22Rv1 (cell line): ENCODE data around the gene PPM1F.

ENCODE experiments used
- CTCF ChIP-seq: fragments of 450-650 bp; IDR thresholded peaks from 2 replicates; pipeline ENCODE4 v1.5.1; 2017; ENCODE audit warnings: mild to moderate bottlenecking
- ZFX ChIP-seq: fragments of 450-650 bp; IDR thresholded peaks from 2 replicates; pipeline ENCODE4 v1.6.1; 2017; ENCODE audit warnings: antibody characterized with exemption, borderline replicate concordance

GRCh38 chr22:21968452-21969129 lies 15.9 kb upstream of the PPM1F start:
- TF ChIP-seq CTCF (no peak), ZFX (no peak)
